ENCODE results near the gene SLC24A5. TPM values are rescaled to one million over a fixed set of nuclear protein-coding genes. Genes with fewer than 3 reads are reported as not detected.

Gene SLC24A5
- total and polyA plus RNA-seq, 10 donors, result 0.06 TPM; not detected in 9

DNA sequence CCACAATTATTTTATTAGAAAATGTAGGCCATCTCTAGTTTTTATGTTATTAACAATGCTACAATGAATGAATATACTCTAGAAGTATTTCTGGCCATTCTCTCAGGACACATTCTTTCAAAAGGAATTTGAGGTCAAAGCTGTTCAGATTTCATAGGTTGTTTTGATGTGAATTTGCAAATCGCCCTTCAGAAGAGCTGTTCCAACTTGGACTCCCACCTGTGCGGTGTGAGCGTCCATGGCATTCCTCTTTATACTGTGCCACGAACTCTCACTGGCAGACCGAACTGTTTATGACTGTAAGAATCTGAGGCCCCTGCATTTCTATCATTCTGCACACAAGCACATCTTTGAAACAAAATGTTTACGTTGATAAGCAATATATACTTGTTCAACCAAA is 18.6 kb upstream of the SLC24A5 start:
- Histone ChIP-seq H3K4me3 (no peak overlapping the region), H3K4me1 (no peaks in the 10 kb centered on the region), H3K36me3 (no peaks in the 10 kb centered on the region), H3K27me3 (replicated peaks in 1 of 7) (peaks cover 0 to 21% (median 0%) of the 10 kb centered on the region in 7 donors), H3K27ac (no peak overlapping the region), H3K9me3 (no peaks in the 10 kb centered on the region)
- 82 to 90% (median 88%) methylated on average over 6 of the region's 6 CpGs for WGBS, 5 donors
- intact Hi-C loops (cut with DNase I; ENCODE audit: low total_unique reads), result no loop called here
- TF ChIP-seq POLR2A (IDR thresholded peaks at IDR 0.05) (no peak), CTCF (IDR thresholded peaks at IDR 0.05 in 8 of 11, conservative IDR thresholded peaks at IDR 0.05 in 3 of 11) (no peak), POLR2AphosphoS5 (IDR thresholded peaks at IDR 0.05) (no peak)
- no peak for DNase-seq

DNA sequence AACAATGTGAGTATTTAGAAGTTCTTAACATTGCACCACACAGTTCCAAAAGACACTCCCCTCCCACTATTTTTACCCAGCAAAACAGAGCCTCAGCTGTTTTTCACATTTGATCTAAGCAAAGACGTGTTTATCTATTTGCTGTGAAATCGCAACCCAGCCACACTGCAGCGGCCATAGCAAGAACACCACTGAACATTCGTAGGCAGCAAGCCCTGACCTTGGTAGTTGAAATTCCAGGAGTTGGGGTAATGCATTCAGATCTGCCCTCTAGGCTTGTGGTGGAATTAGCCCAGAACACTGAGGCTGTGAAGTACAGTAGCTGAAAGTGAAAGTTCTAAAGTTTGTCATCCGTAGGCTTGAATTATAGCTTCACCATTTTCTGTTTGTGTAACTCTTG is 17.1 kb upstream of the SLC24A5 start:
- H3K4me3 ChIP-seq, result peak overlapping the region in 2 of 8 donors; percentile 8 to 12
- DNase-seq, result no peak
- intact Hi-C loops (cut with DNase I; ENCODE audit: low total_unique reads), result no loop called here

GRCh38 chr15:48105936-48106335 is 14.9 kb upstream of the SLC24A5 start:
- Histone ChIP-seq H3K4me3 (no peak overlapping the region), H3K9me3 (no peaks in the 10 kb centered on the region), H3K36me3 (no peaks in the 10 kb centered on the region), H3K4me1 (no peaks in the 10 kb centered on the region), H3K27ac (no peak overlapping the region), H3K27me3 (replicated peaks in 1 of 7) (peaks cover 0 to 21% (median 0%) of the 10 kb centered on the region in 7 donors)
- no peak for DNase-seq
- intact Hi-C loops (cut with DNase I; ENCODE audit: low total_unique reads), result no loop called here
- 34 to 69% (median 53%) methylated on average over 2 of the region's 2 CpGs for WGBS, 5 donors
- TF ChIP-seq POLR2AphosphoS5 (IDR thresholded peaks at IDR 0.05), result no peak
- TF ChIP-seq POLR2A (IDR thresholded peaks at IDR 0.05), result no peak
- TF ChIP-seq CTCF (IDR thresholded peaks at IDR 0.05 in 8 of 11, conservative IDR thresholded peaks at IDR 0.05 in 3 of 11), result no peak

More for the DNA sequence above, 17.1 kb upstream of the SLC24A5 start:
- no peak overlapping the region for H3K27ac ChIP-seq
- TF ChIP-seq POLR2AphosphoS5 (IDR thresholded peaks at IDR 0.05), result no peak
- no peak for TF ChIP-seq CTCF (IDR thresholded peaks at IDR 0.05 in 8 of 11, conservative IDR thresholded peaks at IDR 0.05 in 3 of 11)
- no peak for TF ChIP-seq POLR2A (IDR thresholded peaks at IDR 0.05)
- 70 to 88% (median 79%) methylated on average over 5 of the region's 5 CpGs for WGBS, 5 donors
- no peaks in the 10 kb centered on the region for H3K4me1 ChIP-seq
- H3K9me3 ChIP-seq, result no peaks in the 10 kb centered on the region
- peaks cover 0 to 21% (median 0%) of the 10 kb centered on the region in 7 donors for H3K27me3 ChIP-seq (replicated peaks in 1 of 7)
- H3K36me3 ChIP-seq, result no peaks in the 10 kb centered on the region

- intact Hi-C loops (cut with DNase I; ENCODE audit: low total_unique reads), result no loop called here
- no peak for TF ChIP-seq POLR2AphosphoS5 (IDR thresholded peaks at IDR 0.05)
- no peak for TF ChIP-seq POLR2A (IDR thresholded peaks at IDR 0.05)
- TF ChIP-seq CTCF (IDR thresholded peaks at IDR 0.05 in 8 of 11, conservative IDR thresholded peaks at IDR 0.05 in 3 of 11), result no peak
These were observed 11.6 kb upstream of the SLC24A5 start for GRCh38 chr15:48109212-48109611.

More at GRCh38 chr15:48109212-48109611, 11.6 kb upstream of the SLC24A5 start:
- DNase-seq, result no peak
- 90 to 95% (median 93%) methylated on average over 4 of the region's 4 CpGs for whole genome bisulfite sequencing, 5 donors
- Histone ChIP-seq H3K4me3 (no peak overlapping the region), H3K4me1 (no peaks in the 10 kb centered on the region), H3K9me3 (no peaks in the 10 kb centered on the region), H3K36me3 (no peaks in the 10 kb centered on the region), H3K27ac (no peak overlapping the region), H3K27me3 (replicated peaks in 1 of 7) (peaks cover 0 to 22% (median 0%) of the 10 kb centered on the region in 7 donors)
